Measurements from ENCODE around the gene GAPDHS. TPM values are rescaled to one million over a fixed set of nuclear protein-coding genes. Genes with fewer than 3 reads are reported as not detected.

Gene GAPDHS
- total and polyA plus RNA-seq, 12 donors, result not detected

DNA sequence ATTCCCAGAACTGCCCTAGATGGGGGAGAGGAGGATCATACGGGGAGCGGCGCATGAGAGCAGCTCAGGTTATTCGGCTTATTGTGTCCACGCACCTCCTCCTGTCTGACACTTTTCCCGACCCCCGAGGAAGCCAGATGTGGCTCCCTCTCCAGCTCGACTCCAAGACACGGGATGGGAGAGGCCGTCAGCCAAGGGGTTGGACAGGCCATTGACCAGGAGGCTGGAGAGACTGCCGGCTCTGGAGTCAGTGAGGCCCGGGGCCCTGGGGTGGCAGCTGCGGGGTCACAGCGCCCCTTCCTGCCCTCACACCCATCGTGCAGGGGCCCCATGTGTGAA lies 22.7 kb upstream of the GAPDHS start:
- WGBS, 4 donors, result 3 to 26% (median 7%) methylated on average over 5 to 15 of the region's 15 CpGs
- peak overlapping the region in 1 of 4 donors; percentile 61 for H3K4me3 ChIP-seq

GRCh38 chr19:35511337-35511736 lies 21.9 kb upstream of the GAPDHS start:
- Histone ChIP-seq H3K4me3 (no peak overlapping the region), H3K36me3 (replicated peaks in 1 of 2) (no peaks in the 10 kb centered on the region), H3K9me3 (replicated peaks in 1 of 3) (no peaks in the 10 kb centered on the region), H3K27me3 (peaks cover 3% of the 10 kb centered on the region), H3K27ac (no peak overlapping the region), H3K4me1 (replicated peaks in 1 of 2) (peaks cover 5 to 10% of the 10 kb centered on the region in 2 donors)
- WGBS, 4 donors, result 72 to 90% (median 82%) methylated on average over 5 to 7 of the region's 7 CpGs
- DNase-seq, result no peak
- TF ChIP-seq POLR2A (IDR thresholded peaks at IDR 0.05) (no peak), CTCF (IDR thresholded peaks at IDR 0.05) (no peak)
- intact Hi-C loops (cut with DNase I), result no loop called here

More for the DNA sequence above, 22.7 kb upstream of the GAPDHS start:
- H3K9me3 ChIP-seq (replicated peaks in 1 of 3), result no peaks in the 10 kb centered on the region
- no peak overlapping the region for H3K27ac ChIP-seq
- H3K27me3 ChIP-seq, result peaks cover 3% of the 10 kb centered on the region
- DNase-seq, result no peak
- peak in 1 of 6 experiments; percentile 10 for TF ChIP-seq CTCF (IDR thresholded peaks at IDR 0.05)
- TF ChIP-seq POLR2A (IDR thresholded peaks at IDR 0.05), result no peak
- H3K4me1 ChIP-seq (replicated peaks in 1 of 2), result peaks cover 5 to 10% of the 10 kb centered on the region in 2 donors
- H3K36me3 ChIP-seq (replicated peaks in 1 of 2), result no peaks in the 10 kb centered on the region
- intact Hi-C loops (cut with DNase I), result no loop called here

DNA sequence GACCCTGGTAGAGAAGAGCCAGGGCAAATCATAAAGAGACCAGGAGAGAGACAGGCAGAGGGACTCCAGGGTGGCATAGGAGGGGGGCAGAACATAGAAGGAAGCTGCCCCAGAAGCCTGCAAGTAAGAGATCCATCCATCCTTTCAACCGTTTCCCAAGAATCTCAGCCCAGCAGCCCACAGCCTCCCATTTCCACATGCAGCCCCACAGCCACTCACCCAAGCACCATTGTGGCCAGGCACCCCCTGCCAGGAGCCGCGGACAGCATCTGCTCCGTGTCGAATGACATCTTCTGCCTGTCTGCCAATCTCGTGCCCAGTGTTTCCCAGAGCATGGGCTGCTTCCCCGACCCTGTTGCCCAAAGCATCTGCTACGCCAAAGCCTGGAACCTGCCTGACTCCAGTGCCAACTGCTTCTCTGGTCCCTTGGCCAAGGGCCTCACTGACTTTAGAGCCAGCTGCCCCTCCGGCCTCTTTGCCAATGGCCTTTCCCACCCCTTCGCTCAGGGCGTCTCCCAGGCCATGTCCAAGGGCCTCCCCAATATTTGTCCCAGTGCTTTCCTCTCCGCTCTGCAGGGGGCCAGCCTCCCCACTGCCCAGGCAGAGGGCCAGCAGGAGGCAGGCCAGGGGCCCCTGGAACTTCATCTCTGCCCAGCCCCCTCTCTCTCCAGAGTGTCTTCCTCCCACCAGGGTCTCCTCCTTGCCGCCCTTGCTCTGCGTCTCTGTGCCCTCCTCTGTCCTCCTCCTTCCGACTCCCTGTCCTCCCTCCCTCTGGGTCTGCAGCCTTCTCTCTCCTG lies 20.2 kb upstream of the GAPDHS start:
- peaks cover 5 to 10% of the 10 kb centered on the region in 2 donors for H3K4me1 ChIP-seq (replicated peaks in 1 of 2)
- DNase-seq, result no peak
- H3K27me3 ChIP-seq, result peaks cover 3% of the 10 kb centered on the region
- H3K9me3 ChIP-seq (replicated peaks in 1 of 3), result no peaks in the 10 kb centered on the region
- intact Hi-C loops (cut with DNase I), result no loop called here
- TF ChIP-seq POLR2A (IDR thresholded peaks at IDR 0.05), result no peak
- no peak for TF ChIP-seq CTCF (IDR thresholded peaks at IDR 0.05)
- H3K27ac ChIP-seq, result no peak overlapping the region
- 80 to 83% (median 81%) methylated on average over 9 to 15 of the region's 15 CpGs for WGBS, 4 donors
- no peaks in the 10 kb centered on the region for H3K36me3 ChIP-seq (replicated peaks in 1 of 2)
- H3K4me3 ChIP-seq, result no peak overlapping the region

DNA sequence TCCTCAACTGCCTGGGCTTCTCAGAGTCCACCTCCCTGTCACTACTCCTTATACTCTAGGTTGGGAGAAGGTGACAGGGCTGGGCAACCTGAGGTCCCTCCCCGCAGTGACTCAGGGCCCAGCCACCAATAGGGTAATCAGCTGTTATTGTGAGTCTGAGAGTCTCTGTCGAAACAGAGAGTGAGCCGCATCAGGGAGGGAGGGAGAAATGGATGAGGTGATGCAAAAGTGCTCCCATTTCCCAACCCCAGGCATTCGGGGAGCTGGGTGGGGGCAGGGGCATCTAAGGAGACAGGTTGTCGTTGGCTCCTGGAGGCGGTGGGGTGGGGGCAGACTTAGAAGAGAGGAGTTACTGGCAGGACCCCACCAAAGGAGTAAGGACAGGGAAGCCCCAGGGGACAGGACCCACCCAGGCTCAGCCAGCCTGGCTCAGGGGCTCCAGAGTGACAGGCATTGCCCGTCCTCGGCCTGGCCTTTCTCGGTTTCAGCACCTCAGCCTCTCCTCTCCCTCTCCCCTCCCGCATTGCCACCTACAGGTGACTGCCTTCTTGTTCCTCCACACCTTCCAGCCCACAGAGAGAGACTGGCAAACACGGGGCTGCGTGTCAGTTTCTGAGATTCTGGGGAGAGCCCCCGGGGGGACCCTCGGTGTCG lies 19.5 kb upstream of the GAPDHS start, which contains the start of gene DMKN:
Gene DMKN, minus strand, starts transcription at position 22 of the 654 bp plus-strand sequence. CDS start 174 bp downstream, outside the sequence.
- intact Hi-C loops (cut with DNase I), result no loop called here
- no peak for TF ChIP-seq POLR2A (IDR thresholded peaks at IDR 0.05)
- no peak for TF ChIP-seq CTCF (IDR thresholded peaks at IDR 0.05)
- Histone ChIP-seq H3K36me3 (replicated peaks in 1 of 2) (no peaks in the 10 kb centered on the region), H3K4me1 (replicated peaks in 1 of 2) (peaks cover 5 to 10% of the 10 kb centered on the region in 2 donors), H3K27me3 (peaks cover 3% of the 10 kb centered on the region), H3K9me3 (replicated peaks in 1 of 3) (no peaks in the 10 kb centered on the region), H3K27ac (no peak within 1 kb of the TSS), H3K4me3 (no peak within 1 kb of the TSS)
- no peak for DNase-seq
- WGBS, 4 donors, result 25 to 35% (median 26%) methylated on average over 10 to 15 of the region's 15 CpGs
